Endothelial cell of umbilical vein (primary cell): ENCODE measurements around the gene PXMP2. TPM values are rescaled to one million over a fixed set of nuclear protein-coding genes. Genes with fewer than 3 reads are reported as not detected.

Experiments used
- BruUV-seq: library from RNA; stranded (reverse); fragments of 400-500 nt; replicated peaks from 2 replicates; lab custom pipeline; 2021; lab: Mats Ljungman, UMichigan
- CTCF ChIA-PET: fragments of 300-600, 350-600 bp; sonication (Branson Sonifier 250); formaldehyde crosslinking; loops from one replicate; lab custom pipeline; 2021; ENCODE audit warnings: antibody characterized with exemption, inconsistent platforms; lab: Charles Lee
- POLR2A ChIA-PET: fragments of 300-600, 350-600 bp; sonication (Branson Sonifier 250); formaldehyde crosslinking; loops from one replicate; lab custom pipeline; 2021; ENCODE audit warnings: antibody characterized with exemption, inconsistent platforms; lab: Charles Lee
- DNase-seq: peaks from one replicate; pipeline ENCODE4 v3.0.0-alpha.2; 2011; ENCODE audit warnings: low read depth, low spot score
- FAIRE-seq: peaks from 2 replicates; lab custom pipeline; 2011; peaks lifted over from hg19 to GRCh38; lab: Jason Lieb, UNC
- H2AFZ ChIP-seq: 2 replicates; pipeline ENCODE4 v1.6.0; 2012; ENCODE audit warnings: low read depth, low read length, control low read depth, inconsistent platforms
- H3K27ac ChIP-seq: 2 replicates; pipeline ENCODE4 v1.5.1; 2011; ENCODE audit warnings: low read depth, mild to moderate bottlenecking, control low read depth, low read length, moderate library complexity; ENCODE audit not compliant: insufficient read depth
- H3K27me3 ChIP-seq, 2 experiments: 2 replicates each; pipeline versions ENCODE4 v1.6.0 to v1.6.1; 2011; ENCODE audit warnings: low read length in 2 of 2, mixed read lengths in 1 of 2; ENCODE audit not compliant: control insufficient read depth in 2 of 2, insufficient read depth in 2 of 2
- H3K36me3 ChIP-seq, 2 experiments: 2 replicates in 1 of 2; 3 replicates in 1 of 2; pipeline ENCODE4 v1.5.1; 2011; ENCODE audit warnings: low read length in 2 of 2, mild to moderate bottlenecking in 1 of 2, moderate library complexity in 1 of 2; ENCODE audit not compliant: control insufficient read depth in 2 of 2, insufficient read depth in 2 of 2; ENCODE audit errors: extremely low read depth in 1 of 2
- H3K4me1 ChIP-seq: 3 replicates; pipeline ENCODE4 v1.5.1; 2011; ENCODE audit warnings: mild to moderate bottlenecking, low read length; ENCODE audit not compliant: control insufficient read depth, insufficient read depth; ENCODE audit errors: extremely low read depth
- H3K4me2 ChIP-seq: 2 replicates; pipeline ENCODE4 v1.6.1; 2011; ENCODE audit warnings: low read length, control low read depth, mixed read lengths; ENCODE audit not compliant: insufficient read depth
- H3K4me3 ChIP-seq, 3 experiments: fragments of 200-600 bp in 1 of 3; sonication (generic), shearing (Covaris generic) in 1 of 3; replicated peaks in 1 of 3; 2 replicates each; pipeline ENCODE4 v1.5.1; 2011 to 2016; ENCODE audit warnings: control low read depth in 3 of 3, low read length in 3 of 3, mild to moderate bottlenecking in 2 of 3, inconsistent platforms in 1 of 3, low read depth in 1 of 3, moderate library complexity in 1 of 3; ENCODE audit not compliant: insufficient read depth in 1 of 3
- H3K79me2 ChIP-seq: 2 replicates; pipeline ENCODE4 v1.6.0; 2012; ENCODE audit warnings: low read length, inconsistent platforms; ENCODE audit not compliant: control insufficient read depth, insufficient read depth
- H3K9ac ChIP-seq: replicated peaks from 2 replicates; pipeline ENCODE3; 2011; ENCODE audit warnings: low read length, control low read depth; ENCODE audit not compliant: insufficient read depth; ENCODE audit errors: extremely low read depth
- H3K9me1 ChIP-seq: replicated peaks from 3 replicates; pipeline ENCODE4 v1.6.0; 2011; ENCODE audit warnings: mild to moderate bottlenecking, low read length; ENCODE audit not compliant: control insufficient read depth, insufficient read depth; ENCODE audit errors: extremely low read depth
- H3K9me3 ChIP-seq: replicated peaks from 2 replicates; pipeline ENCODE4 v1.5.1; 2012; ENCODE audit warnings: low read length, inconsistent platforms; ENCODE audit not compliant: control insufficient read depth, insufficient read depth
- H4K20me1 ChIP-seq: replicated peaks from 2 replicates; pipeline ENCODE3; 2011; ENCODE audit warnings: mild to moderate bottlenecking, low read length; ENCODE audit not compliant: control insufficient read depth, insufficient read depth; ENCODE audit errors: extremely low read depth
- CTCF ChIP-seq, 2 donors: IDR thresholded peaks; 1 replicate in 1 of 2; 2 replicates in 1 of 2; pipeline ENCODE4 v1.5.1; 2011; ENCODE audit warnings: low read length in 2 of 2, mild to moderate bottlenecking in 2 of 2, moderate library complexity in 2 of 2, control low read depth in 1 of 2, inconsistent platforms in 1 of 2, low read depth in 1 of 2; ENCODE audit not compliant: insufficient read depth in 1 of 2; ENCODE audit errors: extremely low read depth in 1 of 2
- EZH2 ChIP-seq: IDR thresholded peaks from 2 replicates; pipeline ENCODE4 v1.6.1; 2012; ENCODE audit warnings: borderline replicate concordance, low read depth, mild to moderate bottlenecking, moderate library complexity, low read length, inconsistent platforms; ENCODE audit not compliant: severe bottlenecking
- FOS ChIP-seq: IDR thresholded peaks from 2 replicates; pipeline ENCODE4 v1.6.1; 2011; ENCODE audit warnings: mild to moderate bottlenecking, low read length, moderate library complexity, borderline replicate concordance; ENCODE audit not compliant: insufficient read depth
- GATA2 ChIP-seq: IDR thresholded peaks from 2 replicates; pipeline ENCODE4 v1.7.0; 2011; ENCODE audit warnings: low read depth, mild to moderate bottlenecking, moderate library complexity, mixed read lengths, low read length; ENCODE audit not compliant: insufficient read length, insufficient read depth
- JUN ChIP-seq: IDR thresholded peaks from 2 replicates; pipeline ENCODE4 v1.6.1; 2011; ENCODE audit warnings: borderline replicate concordance, low read depth; ENCODE audit not compliant: insufficient read length, insufficient read depth
- MAX ChIP-seq: IDR thresholded peaks from 2 replicates; pipeline ENCODE4 v1.6.1; 2011; ENCODE audit not compliant: insufficient read depth, insufficient read length
- MYC ChIP-seq: IDR thresholded peaks from one replicate; pipeline ENCODE4 v1.6.1; 2011; ENCODE audit warnings: mild to moderate bottlenecking, low read depth, low read length
- POLR2A ChIP-seq: IDR thresholded peaks from 2 replicates; pipeline ENCODE4 v1.6.1; 2012; ENCODE audit warnings: low read depth, mild to moderate bottlenecking, control low read depth, low read length
- POLR2AphosphoS5 ChIP-seq: IDR thresholded peaks from 2 replicates; pipeline ENCODE4 v1.6.1; 2012; ENCODE audit warnings: low read depth, mild to moderate bottlenecking, control low read depth, low read length, moderate library complexity; ENCODE audit not compliant: insufficient read depth
- dilution Hi-C: fragments of 300-500 bp; cut with MboI; formaldehyde crosslinking; loops from one replicate; pipeline ENCODE4 v1.15.0; 2019; ENCODE audit warnings: low sequenced_read_pairs; ENCODE audit not compliant: extremely low pct_ligation_motif_present
- intact Hi-C: fragments of 100-400 bp; cut with micrococcal nuclease; formaldehyde crosslinking; loops from one replicate; pipeline ENCODE4 v1.10.0; 2022
- polyA plus RNA-seq, 4 experiments: library from polyadenylated mRNA; depleted of rRNA in 3 of 4; stranded (reverse) in 3 of 4; unstranded in 1 of 4; fragments of >200 nt; gene quantifications; 2 replicates each; pipeline versions ENCODE4 v1.2.1 to v1.2.3, GENCODE V29; 2011 to 2012; ENCODE audit warnings: missing spikeins in 1 of 4
- total RNA-seq: library from RNA; stranded (reverse); gene quantifications from 2 replicates; pipeline ENCODE4 v1.2.3, GENCODE V29; 2021

Gene PXMP2
- total and polyA plus RNA-seq, 2 donors (not counting 3 experiments of a cell fraction or from before 2014, with no cell fraction given) = 24.0 to 31.5 TPM

- no peaks in the 10 kb centered on the region for H3K9me1 ChIP-seq
- H2AFZ ChIP-seq = no peak overlapping the region
- H3K36me3 ChIP-seq = peaks cover 0 to 23% of the 10 kb centered on the region in 2 experiments
- DNase-seq (no peak), FAIRE-seq (no peak)
- peaks cover 2% of the 10 kb centered on the region for H3K4me1 ChIP-seq
- H3K4me2 ChIP-seq = no peak overlapping the region
- no peaks in the 10 kb centered on the region for H4K20me1 ChIP-seq
- ChIA-PET POLR2A (no interaction called here), CTCF (no interaction called here)
- H3K4me3 ChIP-seq = no peak overlapping the region
- no peak overlapping the region for H3K27ac ChIP-seq
- H3K27me3 ChIP-seq = no peaks in the 10 kb centered on the region
- H3K79me2 ChIP-seq = no peaks in the 10 kb centered on the region
- BruUV-seq = no TSS peak
- no peaks in the 10 kb centered on the region for H3K9me3 ChIP-seq
- intact Hi-C loops = no loop called here
- no peak for TF ChIP-seq FOS
- no peak for TF ChIP-seq CTCF (IDR thresholded peaks at IDR 0.05; ENCODE audit: extremely low read depth in 1 of 2, insufficient read depth in 1 of 2, low read depth in 1 of 2, low read length in 2 of 2)
- TF ChIP-seq MYC = no peak
- no peak for TF ChIP-seq GATA2
- no peak for TF ChIP-seq MAX
- TF ChIP-seq POLR2AphosphoS5 = no peak
- no peak for TF ChIP-seq EZH2
- TF ChIP-seq POLR2A = no peak
- no peak for TF ChIP-seq JUN
- H3K9ac ChIP-seq = no peak overlapping the region
- dilution Hi-C loops = no loop called here
These were observed 12.8 kb upstream of the PXMP2 start for GRCh38 chr12:132674561-132674960.
